ENCODE measurements around the gene C5orf63.
"Not testable (repeated sequence)": the region's sequence is repeated elsewhere in the genome, so short reads cannot be mapped to it uniquely, and the experiment has no call there.

The C5orf63 gene

DNA sequence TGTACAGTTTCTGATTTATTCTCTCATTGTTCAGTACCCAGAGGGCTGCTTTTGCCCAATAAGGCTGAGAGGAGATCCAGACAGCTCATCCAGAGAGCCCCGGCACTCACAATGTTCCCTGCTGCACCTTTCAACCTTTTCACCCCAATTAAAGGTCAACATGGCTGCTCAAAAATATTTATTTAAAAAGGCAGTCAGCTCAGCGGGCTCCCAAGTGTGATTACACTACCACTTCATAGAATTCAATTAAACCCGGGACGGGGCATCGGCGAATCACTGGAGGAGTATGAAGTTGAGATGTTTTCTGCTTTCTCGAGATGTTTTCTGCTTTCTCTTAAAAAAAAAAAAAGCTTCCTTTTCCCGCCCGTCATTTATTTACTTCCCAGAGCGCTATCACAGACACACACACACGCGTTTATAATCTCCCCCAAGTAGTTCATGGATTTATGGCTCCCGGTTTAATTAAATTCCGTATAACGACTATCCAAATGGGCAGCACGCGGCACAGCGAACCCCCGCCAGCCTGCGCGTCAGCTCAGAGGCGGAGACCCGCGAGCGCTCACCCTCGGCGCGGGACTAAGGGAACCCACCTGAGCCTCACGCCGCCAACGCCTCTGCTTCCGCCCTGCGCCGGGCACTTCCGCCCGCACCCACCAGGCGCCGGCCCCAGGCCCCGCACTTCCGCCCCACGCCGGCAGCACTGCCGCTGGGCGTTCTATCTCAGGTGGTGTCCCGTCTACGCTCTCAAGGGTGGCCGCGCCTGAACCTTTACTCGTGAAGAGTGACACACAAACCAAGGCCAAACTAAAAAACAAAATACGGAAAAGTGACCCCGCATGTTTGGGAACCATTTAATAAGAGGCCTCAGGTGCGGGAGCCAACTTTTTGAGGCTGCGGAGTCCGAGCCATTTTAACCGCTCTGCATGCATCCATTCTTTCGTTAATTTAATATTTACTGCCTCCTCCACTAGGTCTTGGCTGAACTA lies at the start of gene C5orf63:
C5orf63 (minus strand) TSS at position 642 of the 986 bp plus-strand sequence. CDS start 14,507 bp downstream, outside the sequence.
- peak; percentile 53 for DNase-seq

- DNase-seq: no peak
Measured at GRCh38 chr5:127112347-127112864, 39.1 kb upstream of the C5orf63 start.

GRCh38 chr5:127111112-127111511 lies 37.8 kb upstream of the C5orf63 start:
- no peak for DNase-seq

GRCh38 chr5:127108624-127109260 lies 35.4 kb upstream of the C5orf63 start:
- not testable (repeated sequence) for DNase-seq

DNA sequence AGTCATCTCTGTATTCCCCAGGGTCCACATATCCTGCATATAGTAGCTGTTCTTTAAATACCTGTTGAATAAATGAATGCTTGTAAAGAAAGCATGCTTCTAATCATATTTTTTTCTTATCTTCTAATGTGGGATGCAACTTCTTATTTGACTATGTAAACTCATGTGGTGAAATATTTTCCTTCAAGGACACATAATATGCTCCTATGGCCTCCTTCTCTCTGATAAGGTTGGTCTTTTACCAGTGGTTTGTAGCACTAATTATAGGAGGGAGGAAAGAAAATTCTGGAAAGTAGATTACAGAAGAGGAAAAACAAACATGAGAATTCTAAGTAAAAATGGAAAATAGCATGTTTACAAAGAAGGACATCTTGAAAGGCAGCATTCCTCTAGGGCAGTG lies 28.6 kb upstream of the C5orf63 start:
- DNase-seq: no peak

DNA sequence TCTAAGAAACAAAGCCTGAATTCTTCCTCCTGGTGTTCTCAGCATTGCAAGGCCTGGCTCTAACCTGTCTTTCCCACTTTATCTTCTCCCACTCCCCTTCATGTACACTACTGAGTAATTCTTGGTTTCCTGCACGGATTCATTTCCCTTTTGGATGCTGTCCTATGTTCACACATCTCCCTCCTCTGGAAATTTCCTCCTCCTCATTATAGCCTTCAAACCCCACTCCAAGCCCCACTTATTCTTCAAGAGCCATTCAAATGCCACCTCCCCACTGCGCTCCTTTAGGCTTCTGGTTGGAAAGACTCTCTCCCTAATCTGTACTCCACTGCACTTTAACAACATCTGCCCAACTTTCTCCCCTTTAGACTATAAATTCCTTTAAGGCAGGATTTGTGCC lies 28.2 kb upstream of the C5orf63 start:
- DNase-seq: no peak

DNA sequence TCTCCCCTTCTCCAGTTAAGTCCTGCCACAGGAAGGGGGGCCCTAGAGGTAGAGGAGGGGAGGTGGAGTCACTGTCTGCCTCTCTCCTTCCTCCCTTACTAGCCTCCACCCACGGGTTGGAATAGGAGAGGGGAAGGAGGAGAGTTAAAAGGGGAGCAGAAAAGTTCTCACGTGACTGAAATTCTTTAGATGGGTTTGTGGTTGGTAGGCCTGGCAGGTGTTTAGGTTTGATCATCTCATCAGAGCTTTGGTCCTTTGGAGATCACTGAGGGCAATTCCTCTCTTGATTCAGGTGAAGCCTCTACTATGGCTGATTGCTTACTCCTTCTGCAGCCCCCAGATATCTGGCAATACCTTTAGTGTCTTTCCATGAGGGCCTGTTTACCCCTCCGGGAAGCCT lies 24.9 kb upstream of the C5orf63 start:
- no peak for DNase-seq

- DNase-seq: peak; percentile 25
Measured at GRCh38 chr5:127097278-127097677, 24.0 kb upstream of the C5orf63 start.

DNA sequence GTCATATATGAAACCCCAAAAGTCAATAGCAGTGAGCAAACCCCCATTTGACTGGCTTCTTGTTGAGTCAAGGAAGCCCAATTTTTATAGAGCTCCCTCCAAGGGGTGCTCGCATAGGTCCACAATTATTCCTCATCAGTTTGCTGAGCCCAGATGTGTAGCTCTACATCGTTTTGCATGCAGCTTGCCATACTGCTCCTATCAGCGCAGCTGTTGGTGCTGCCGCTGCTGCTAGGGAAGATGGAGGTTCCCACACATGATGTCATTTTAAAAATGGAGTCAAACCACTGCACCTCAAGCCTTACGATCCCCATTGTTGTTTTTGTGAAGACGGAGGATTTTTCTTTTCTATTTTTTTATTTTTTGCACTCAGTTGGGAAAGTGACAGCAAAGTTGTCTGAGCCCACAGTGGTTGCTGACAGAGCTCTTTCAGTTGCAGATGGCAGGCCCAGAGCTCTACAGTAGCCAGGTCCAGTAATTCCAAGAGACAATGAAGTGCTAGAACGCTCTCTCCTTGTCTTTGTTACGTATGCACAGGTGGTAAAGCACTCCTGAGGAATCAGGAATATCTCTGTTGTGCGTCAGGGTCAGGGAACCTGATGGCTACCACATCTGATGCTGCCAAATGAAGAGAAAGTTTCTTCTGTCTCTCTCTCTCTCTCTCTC lies 23.2 kb upstream of the C5orf63 start:
- no peak for DNase-seq

GRCh38 chr5:127094161-127094814 lies 21.0 kb upstream of the C5orf63 start:
- no peak for DNase-seq

- peak; percentile 12 for DNase-seq
Measured at GRCh38 chr5:127092690-127093089, 19.4 kb upstream of the C5orf63 start.

DNA sequence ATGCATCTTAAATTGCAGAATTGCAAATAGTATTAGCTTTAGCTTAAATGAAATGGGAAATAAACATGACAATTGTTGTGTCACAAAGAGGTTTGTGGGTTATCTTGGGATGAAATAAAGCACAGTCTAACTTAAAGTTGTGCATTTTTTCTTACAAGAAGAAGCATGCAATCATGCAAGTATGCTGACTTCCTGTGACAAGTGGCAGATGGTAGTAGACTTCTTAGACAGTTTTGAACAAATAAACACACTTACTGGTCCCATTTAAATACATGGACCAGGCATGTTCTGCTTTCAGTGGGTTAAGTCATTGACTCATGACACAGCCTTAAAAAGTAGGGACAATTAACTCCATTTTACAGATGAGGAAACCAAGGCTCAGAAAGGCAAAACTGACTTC lies 15.9 kb upstream of the C5orf63 start:
- no peak for DNase-seq

- DNase-seq: no peak
Measured at GRCh38 chr5:127088251-127088650, 14.9 kb upstream of the C5orf63 start.

DNA sequence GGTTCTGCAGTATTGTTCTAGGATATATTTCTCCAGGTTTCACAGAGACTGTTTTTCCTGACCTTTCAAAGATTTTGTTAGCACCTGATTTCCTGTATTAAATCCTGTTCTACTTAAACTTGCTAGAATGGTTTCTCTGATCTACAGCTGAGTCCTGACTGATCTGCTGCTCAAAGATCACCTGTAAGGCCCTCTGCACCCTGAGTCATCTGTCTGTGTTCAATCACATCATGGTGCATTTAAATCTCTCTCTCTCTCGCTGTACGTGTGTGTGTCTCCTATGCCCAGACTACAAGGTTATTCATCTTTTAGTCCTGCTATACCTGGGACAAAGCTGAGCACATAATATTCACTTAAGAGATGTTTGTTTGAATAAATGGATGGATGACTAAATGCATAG lies 13.3 kb upstream of the C5orf63 start:
- DNase-seq: no peak

GRCh38 chr5:127085796-127086195 lies 12.5 kb upstream of the C5orf63 start:
- no peak for DNase-seq

- DNase-seq: no peak
Measured at GRCh38 chr5:127085371-127085770, 12.1 kb upstream of the C5orf63 start.

GRCh38 chr5:127084656-127085055 lies 11.4 kb upstream of the C5orf63 start:
- no peak for DNase-seq

DNA sequence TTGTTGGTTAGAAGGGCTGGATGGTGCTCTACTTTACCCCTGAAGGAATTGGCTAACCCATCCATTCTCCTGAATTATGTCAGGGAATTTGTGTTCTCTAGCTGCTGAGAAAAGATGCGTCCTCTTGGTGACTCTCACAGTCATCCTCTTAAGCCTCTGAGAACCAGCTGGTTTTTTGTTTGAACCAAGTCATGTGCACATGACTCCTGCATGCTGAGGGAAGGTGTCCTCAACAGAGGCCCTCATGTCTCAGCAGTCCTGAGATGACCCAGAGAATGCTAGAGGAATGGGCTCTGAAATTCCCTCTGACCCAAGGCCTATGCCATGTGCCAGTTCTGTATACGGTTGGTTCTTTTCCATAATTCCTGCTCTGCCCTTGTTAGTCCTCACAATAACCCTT lies 10.4 kb upstream of the C5orf63 start:
- DNase-seq: no peak

DNA sequence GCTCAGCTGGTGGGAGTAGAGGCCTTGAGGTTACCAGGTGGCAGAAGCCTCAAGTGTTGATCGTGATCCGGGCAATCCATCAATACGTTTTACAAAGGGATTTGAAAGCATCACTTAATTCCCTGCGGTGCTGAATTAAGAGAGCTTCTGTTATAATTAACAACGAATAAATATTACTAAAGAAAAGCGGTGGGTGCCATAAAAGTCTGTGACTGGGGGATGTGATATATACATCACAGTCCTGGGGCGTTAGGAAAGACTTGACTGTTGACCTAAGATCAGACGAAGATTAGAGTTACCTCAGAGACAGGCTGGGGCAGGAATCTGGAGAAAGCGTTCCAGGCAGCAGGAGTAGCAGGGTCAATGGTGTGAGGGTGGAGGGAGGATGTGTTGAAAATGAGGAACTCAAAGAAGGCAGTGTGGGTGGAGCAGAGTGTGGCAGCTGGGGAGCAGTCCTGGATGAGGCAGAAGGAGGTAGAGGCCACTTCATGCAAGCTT lies 6.7 kb upstream of the C5orf63 start:
- DNase-seq: no peak

DNA sequence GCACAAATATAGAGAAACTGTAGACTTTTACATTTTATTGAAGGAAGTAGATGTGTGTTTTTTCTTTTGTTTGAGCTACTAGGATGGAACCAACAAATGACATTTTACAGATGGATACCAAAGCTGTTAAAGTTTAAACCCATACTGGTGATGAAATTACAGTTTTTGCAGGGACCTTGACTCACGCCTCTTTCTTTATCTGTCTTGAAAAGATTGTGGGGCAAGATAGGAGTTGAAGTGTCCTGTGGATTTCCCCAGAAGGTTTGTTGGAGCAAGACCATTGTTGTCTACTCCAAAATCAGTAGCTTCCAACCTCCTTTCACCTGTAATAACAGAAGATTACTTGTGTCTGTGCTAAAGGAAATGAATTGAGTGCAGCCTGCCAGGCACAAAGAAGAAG lies 4.1 kb upstream of the C5orf63 start:
- DNase-seq: no peak

DNA sequence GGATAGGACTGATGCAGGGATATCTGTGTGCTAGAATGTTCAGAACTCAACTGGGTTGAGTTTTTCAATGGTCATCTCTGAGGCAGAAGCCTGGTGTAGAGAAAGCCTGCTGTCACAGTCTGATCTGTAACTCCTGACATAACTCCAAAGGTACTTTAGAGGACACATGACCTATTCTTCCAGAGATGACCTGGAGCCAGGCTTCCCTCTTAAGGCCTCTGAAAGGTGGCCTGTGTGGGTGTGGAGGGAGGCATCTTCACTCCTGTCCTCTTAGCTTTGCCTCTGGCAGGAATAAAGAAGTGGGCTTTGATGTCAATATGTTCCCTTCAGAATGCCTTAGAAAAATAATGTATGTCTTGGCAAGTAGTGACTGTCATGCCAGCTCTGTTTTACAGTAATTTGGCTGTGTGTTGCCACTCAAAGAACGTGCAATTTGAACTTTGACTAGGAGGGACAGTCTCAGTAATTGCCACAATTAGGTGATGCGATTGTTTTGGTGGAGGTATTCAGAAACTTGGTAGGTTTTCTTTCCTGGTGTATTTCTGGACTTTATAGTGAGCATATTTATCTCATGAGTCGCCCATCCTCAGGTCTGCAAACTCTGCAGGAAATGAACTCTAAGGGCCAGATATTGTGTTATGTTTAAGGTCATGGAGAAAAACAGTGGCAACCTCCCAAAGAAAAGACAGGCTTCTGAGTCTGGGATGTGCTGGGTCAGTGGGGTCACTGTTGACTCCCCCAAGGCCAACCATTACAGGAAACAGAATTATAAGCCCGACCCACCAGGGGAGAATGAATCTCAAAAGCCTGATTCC lies 3.2 kb upstream of the C5orf63 start:
- DNase-seq: no peak

DNA sequence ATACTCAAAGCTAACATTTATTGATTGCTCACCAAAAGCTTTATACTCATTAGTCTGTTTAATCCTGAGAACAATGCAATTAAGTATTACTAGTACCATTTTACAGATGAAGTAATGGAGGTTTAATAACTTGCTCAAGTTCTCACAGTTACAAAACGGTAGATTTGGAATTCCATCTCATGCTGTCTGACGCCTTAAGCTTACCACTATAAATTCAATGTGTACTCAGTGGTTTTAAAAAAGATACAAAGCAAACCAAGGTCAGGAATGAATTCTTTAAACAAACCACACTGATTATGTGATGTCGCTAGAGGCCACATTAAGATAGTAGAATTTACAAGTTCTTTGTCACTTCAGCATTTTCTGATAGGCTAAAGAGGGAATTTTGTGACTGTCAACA lies 1.2 kb upstream of the C5orf63 start:
- DNase-seq: no peak

Measured in NCI-H526 treated with DMSO at 0.1 percent for 48 hours (cell line).